CD14-positive monocyte (primary cell): ENCODE results near the gene DSTN. TPM values are rescaled to one million over a fixed set of nuclear protein-coding genes. Genes with fewer than 3 reads are reported as not detected.
A peak's percentile ranks its signal among the peaks of the same experiment; 100 is the strongest.

ENCODE experiments used
- DNase-seq, 3 donors: peaks; one replicate each; pipeline ENCODE4 v3.0.0-alpha.2; 2011 to 2022
- H2AFZ ChIP-seq: 2 replicates; pipeline ENCODE4 v1.6.0; 2012; ENCODE audit warnings: mild to moderate bottlenecking, low read depth, low read length, inconsistent platforms; ENCODE audit not compliant: insufficient read depth, poor library complexity, severe bottlenecking
- H3K27ac ChIP-seq, 2 donors: 1 replicate in 1 of 2; 2 replicates in 1 of 2; pipeline ENCODE4 v1.5.1; 2012 to 2013; ENCODE audit warnings: low read length in 2 of 2, control low read depth in 1 of 2, inconsistent platforms in 1 of 2, low read depth in 1 of 2, mild to moderate bottlenecking in 1 of 2
- H3K27me3 ChIP-seq, 2 donors: one replicate each; pipeline versions ENCODE4 v1.6.0 to v1.6.1; 2011 to 2013; ENCODE audit warnings: low read length in 2 of 2; ENCODE audit not compliant: control insufficient read depth in 2 of 2, insufficient read depth in 2 of 2
- H3K36me3 ChIP-seq, 2 donors: replicated peaks in 1 of 2; 1 replicate in 1 of 2; 2 replicates in 1 of 2; pipeline versions ENCODE4 v1.5.1 to v1.6.1; 2012 to 2013; ENCODE audit warnings: low read length in 2 of 2, control low read depth in 1 of 2, inconsistent platforms in 1 of 2, mild to moderate bottlenecking in 1 of 2; ENCODE audit not compliant: insufficient read depth in 2 of 2, control insufficient read depth in 1 of 2
- H3K4me1 ChIP-seq, 2 donors: 1 replicate in 1 of 2; 2 replicates in 1 of 2; pipeline versions ENCODE4 v1.5.1 to v1.6.1; 2012 to 2013; ENCODE audit warnings: low read length in 2 of 2, control low read depth in 1 of 2, inconsistent platforms in 1 of 2, mild to moderate bottlenecking in 1 of 2, moderate library complexity in 1 of 2; ENCODE audit not compliant: insufficient read depth in 2 of 2, control insufficient read depth in 1 of 2
- H3K4me2 ChIP-seq: replicated peaks from 2 replicates; pipeline ENCODE3; 2012; ENCODE audit warnings: low read length, moderate library complexity, mild to moderate bottlenecking; ENCODE audit not compliant: poor library complexity, severe bottlenecking; ENCODE audit errors: extremely low read depth
- H3K4me3 ChIP-seq, 3 experiments: fragments of 200-600 bp in 1 of 3; sonication (generic) in 1 of 3; replicated peaks in 1 of 3; 1 replicate in 2 of 3; 2 replicates in 1 of 3; pipeline ENCODE4 v1.5.1; 2011 to 2013; ENCODE audit warnings: low read length in 3 of 3, mild to moderate bottlenecking in 3 of 3, control low read depth in 2 of 3, low read depth in 2 of 3, inconsistent platforms in 1 of 3, moderate library complexity in 1 of 3
- H3K79me2 ChIP-seq: 2 replicates; pipeline ENCODE4 v1.6.0; 2012; ENCODE audit warnings: mild to moderate bottlenecking, control low read depth, inconsistent platforms, low read length, moderate library complexity; ENCODE audit not compliant: insufficient read depth
- H3K9ac ChIP-seq: 2 replicates; pipeline ENCODE4 v1.6.0; 2017; ENCODE audit warnings: low read length, mild to moderate bottlenecking; ENCODE audit not compliant: insufficient read depth, poor library complexity, severe bottlenecking
- H3K9me3 ChIP-seq, 2 donors: replicated peaks in 1 of 2; 1 replicate in 1 of 2; 2 replicates in 1 of 2; pipeline versions ENCODE4 v1.5.1 to v1.6.1; 2012 to 2013; ENCODE audit warnings: low read length in 2 of 2, control low read depth in 1 of 2; ENCODE audit not compliant: control insufficient read depth in 1 of 2, insufficient read depth in 1 of 2
- H4K20me1 ChIP-seq: 2 replicates; pipeline ENCODE4 v1.6.0; 2012; ENCODE audit warnings: mild to moderate bottlenecking, low read length, control low read depth, moderate library complexity; ENCODE audit not compliant: insufficient read depth
- H3K27ac Mint-ChIP-seq, 7 donors: one replicate each; pipeline ENCODE4 v1.8.0; 2020; ENCODE audit warnings: mild to moderate bottlenecking in 7 of 7, mixed read lengths in 7 of 7, moderate library complexity in 6 of 7, inconsistent platforms in 2 of 7
- H3K27me3 Mint-ChIP-seq, 3 donors: one replicate each; pipeline ENCODE4 v1.8.0; 2021 to 2022; ENCODE audit warnings: low read depth in 3 of 3, mild to moderate bottlenecking in 3 of 3, mixed read lengths in 3 of 3, moderate library complexity in 3 of 3, inconsistent platforms in 1 of 3
- H3K36me3 Mint-ChIP-seq, 2 donors: one replicate each; pipeline ENCODE4 v1.8.0; 2020; ENCODE audit warnings: mixed read lengths in 2 of 2, inconsistent platforms in 1 of 2, mild to moderate bottlenecking in 1 of 2
- H3K4me1 Mint-ChIP-seq: one replicate; pipeline ENCODE4 v1.8.0; 2020; ENCODE audit warnings: mild to moderate bottlenecking, mixed read lengths
- H3K4me3 Mint-ChIP-seq, 2 donors: one replicate each; pipeline ENCODE4 v1.8.0; 2020; ENCODE audit warnings: mild to moderate bottlenecking in 2 of 2, mixed read lengths in 2 of 2, moderate library complexity in 1 of 2
- H3K9me3 Mint-ChIP-seq, 7 donors: one replicate each; pipeline ENCODE4 v1.8.0; 2020 to 2022; ENCODE audit warnings: mixed read lengths in 7 of 7, mild to moderate bottlenecking in 6 of 7, moderate library complexity in 6 of 7, inconsistent platforms in 2 of 7
- CTCF ChIP-seq: fragments of 200-600 bp; IDR thresholded peaks from one replicate; pipeline ENCODE4 v1.8.0; 2022; ENCODE audit warnings: antibody characterized with exemption, mild to moderate bottlenecking
- WGBS: methylation state at CpG from one replicate; pipeline ENCODE4 v1.1.5; 2013; ENCODE audit warnings: missing lambda C conversion rate; ENCODE audit not compliant: insufficient coverage; 5-methylcytosine and 5-hydroxymethylcytosine counted together
- intact Hi-C, 2 donors: fragments of 100-400 bp; cut with micrococcal nuclease; formaldehyde crosslinking; loops; one replicate each; pipeline versions ENCODE4 v1.15.0 to v1.15.1; 2023
- polyA plus RNA-seq, 3 donors: library from polyadenylated mRNA; depleted of rRNA in 1 of 3; unstranded in 2 of 3; stranded (reverse) in 1 of 3; fragments of 300-500 nt in 2 of 3; fragments of >200 nt in 1 of 3; fragmentation: Illumina TruSeq in 2 of 3; gene quantifications; 1 replicate in 2 of 3; 2 replicates in 1 of 3; pipeline ENCODE4 v1.2.3, GENCODE V29; 2012 to 2021

The DSTN gene
- polyA plus RNA-seq, 3 donors: 15.6 to 63.8 (median 58.4) TPM

- Histone ChIP-seq H3K4me3 (no peak overlapping the region), H4K20me1 (no peaks in the 10 kb centered on the region), H3K36me3 (peaks cover 92 to 98% of the 10 kb centered on the region in 2 donors), H3K9me3 (no peaks in the 10 kb centered on the region), H3K9ac (no peak overlapping the region), H3K4me2 (no peak overlapping the region), H3K79me2 (no peaks in the 10 kb centered on the region), H3K27ac (no peak overlapping the region), H3K27me3 (no peaks in the 10 kb centered on the region), H2AFZ (no peak overlapping the region), H3K4me1 (peaks cover 7% of the 10 kb centered on the region in 2 donors)
- Mint-ChIP-seq H3K4me1 (peaks cover 10% of the 10 kb centered on the region), H3K9me3 (no peaks in the 10 kb centered on the region), H3K36me3 (peaks cover 73 to 94% of the 10 kb centered on the region in 2 donors), H3K4me3 (no peak overlapping the region), H3K27ac (peak overlapping the region in 2 of 7 donors; percentile 41 to 53), H3K27me3 (no peaks in the 10 kb centered on the region)
- intact Hi-C loops: no loop called here
- no peak for DNase-seq
- 93% methylated on average over 23 of the region's 33 CpGs for WGBS
- TF ChIP-seq CTCF: no peak
Measured at GRCh38 chr20:17620371-17621228, 50.7 kb downstream of the DSTN start.

GRCh38 chr20:17621229-17621968, 51.5 kb downstream of the DSTN start:
- Histone ChIP-seq H3K4me2 (no peak overlapping the region), H3K27me3 (no peaks in the 10 kb centered on the region), H3K4me1 (no peaks in the 10 kb centered on the region), H3K79me2 (no peaks in the 10 kb centered on the region), H3K27ac (no peak overlapping the region), H3K9me3 (no peaks in the 10 kb centered on the region), H3K36me3 (peaks cover 96 to 100% of the 10 kb centered on the region in 2 donors), H4K20me1 (no peaks in the 10 kb centered on the region), H2AFZ (no peak overlapping the region), H3K9ac (no peak overlapping the region), H3K4me3 (no peak overlapping the region)
- Mint-ChIP-seq H3K4me1 (peaks cover 6% of the 10 kb centered on the region), H3K4me3 (no peak overlapping the region), H3K9me3 (no peaks in the 10 kb centered on the region), H3K27me3 (no peaks in the 10 kb centered on the region), H3K36me3 (peaks cover 81 to 97% of the 10 kb centered on the region in 2 donors), H3K27ac (peak overlapping the region in 3 of 7 donors; percentile 53 to 63 (median 57))
- DNase-seq: no peak
- 93% methylated on average over 14 of the region's 24 CpGs for WGBS
- intact Hi-C loops: no loop called here
- no peak for TF ChIP-seq CTCF
